PC-3 (cell line): ENCODE data around the gene ARHGEF11.

Source experiments
- CTCF ChIP-seq: fragments of 300-600 bp; sonication (generic); conservative IDR thresholded peaks from 2 replicates; pipeline ENCODE4 v1.5.1; 2017; ENCODE audit warnings: antibody characterized with exemption, low read depth, mild to moderate bottlenecking, low read length
- EZH2 ChIP-seq: fragments of 300-600 bp; sonication (generic); IDR thresholded peaks from one replicate; pipeline ENCODE4 v1.6.1; 2017; ENCODE audit warnings: antibody characterized with exemption, mild to moderate bottlenecking, low read length; ENCODE audit not compliant: unreplicated experiment
- EZH2phosphoT487 ChIP-seq: fragments of 300-600 bp; sonication (generic); IDR thresholded peaks from 2 replicates; pipeline ENCODE4 v1.6.1; 2018; ENCODE audit warnings: mild to moderate bottlenecking, antibody characterized with exemption, low read length, borderline replicate concordance

- TF ChIP-seq CTCF (no peak), EZH2 (no peak), EZH2phosphoT487 (no peak)
Observed at GRCh38 chr1:156947127-156947526, 98.4 kb downstream of the ARHGEF11 start.
